ENCODE measurements around the gene CFAP77.

CFAP77 gene

DNA sequence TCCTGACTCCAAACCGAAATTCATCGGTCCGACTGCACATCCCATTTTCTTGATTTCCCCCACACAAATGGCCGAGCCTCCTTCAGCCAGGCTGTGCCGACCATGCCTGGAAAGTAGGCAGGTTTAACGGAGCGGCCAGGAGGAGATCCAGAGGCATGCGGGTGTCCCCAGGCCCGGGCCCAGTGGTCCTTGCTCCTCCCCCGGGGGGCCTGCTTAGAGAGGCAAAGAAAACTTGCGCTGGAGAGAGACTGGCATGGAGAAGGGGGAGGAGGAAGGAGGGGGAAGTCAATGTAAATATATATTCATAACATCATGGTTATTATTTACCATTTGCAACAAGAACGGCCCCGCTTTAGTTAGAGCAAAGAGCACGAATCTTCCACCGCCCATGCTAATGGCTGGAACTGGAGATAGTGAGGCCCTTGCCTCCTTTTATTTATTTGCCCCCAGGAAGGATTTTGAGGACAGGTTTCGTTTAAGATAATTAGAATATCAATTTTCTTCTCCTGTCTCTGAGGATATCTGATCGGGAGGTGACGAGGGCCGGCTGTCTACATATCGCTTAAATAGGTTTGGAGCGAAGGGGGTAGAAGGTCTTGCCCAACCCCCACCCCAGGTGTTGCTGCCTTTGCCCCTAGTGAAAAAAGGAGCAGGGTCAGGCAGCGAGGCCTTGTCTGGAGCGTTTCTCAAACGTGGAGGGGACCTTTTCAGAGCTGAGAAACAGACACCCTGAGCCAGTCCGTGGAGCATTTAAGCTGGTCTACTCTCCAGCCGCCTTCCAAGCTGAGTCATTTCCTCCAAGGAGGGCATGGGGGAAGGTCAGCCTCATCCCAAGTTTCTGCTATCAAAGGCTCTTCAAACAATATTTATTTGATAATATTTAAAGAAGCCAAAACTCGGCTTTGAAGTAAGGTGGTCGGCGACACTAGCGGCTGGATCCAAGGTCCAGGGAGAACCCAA, 174.9 kb downstream of the CFAP77 start:
- DNase-seq = no peak

DNA sequence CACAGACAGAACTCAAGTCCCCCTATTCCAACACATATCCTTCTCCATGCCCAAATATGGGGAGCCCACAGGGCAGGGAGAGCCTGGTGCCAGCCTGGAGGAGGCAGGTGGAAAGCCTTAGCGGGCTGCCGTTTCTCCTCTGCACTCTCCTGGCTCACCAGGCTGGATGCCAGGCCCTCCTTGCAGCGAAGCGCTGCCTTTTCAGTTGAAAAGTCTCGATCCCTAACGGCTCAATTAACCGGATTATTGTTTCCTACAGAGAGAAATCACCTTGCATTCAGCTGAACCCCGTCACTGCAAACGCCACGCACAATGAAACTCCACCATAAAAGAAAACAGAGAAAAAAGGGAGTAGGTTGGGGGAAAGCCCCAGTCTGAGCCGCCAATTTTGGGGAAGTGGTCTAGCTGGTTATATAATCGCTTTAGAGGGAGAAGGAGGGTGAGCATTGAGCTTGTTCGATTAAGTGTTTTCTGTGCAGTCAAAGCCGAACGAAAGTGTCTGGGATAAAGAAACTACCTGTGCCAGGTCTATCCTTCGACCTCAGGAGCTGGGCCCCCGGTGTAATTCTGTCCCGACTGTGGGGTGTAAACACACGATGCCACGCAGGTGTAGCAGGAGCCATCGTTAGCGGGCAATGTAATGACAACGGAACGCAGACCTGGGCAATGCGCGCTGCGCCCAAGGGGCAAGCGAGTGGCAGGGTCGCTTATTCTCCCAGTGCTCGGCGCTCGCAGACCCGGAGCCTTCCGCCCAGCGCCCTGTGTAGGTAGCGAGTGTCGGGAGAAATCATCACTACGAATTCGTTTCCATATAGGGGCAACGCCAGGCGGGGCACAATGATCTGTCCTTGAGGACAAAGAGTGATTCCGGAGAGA, 176.2 kb downstream of the CFAP77 start:
- no peak for DNase-seq

DNA sequence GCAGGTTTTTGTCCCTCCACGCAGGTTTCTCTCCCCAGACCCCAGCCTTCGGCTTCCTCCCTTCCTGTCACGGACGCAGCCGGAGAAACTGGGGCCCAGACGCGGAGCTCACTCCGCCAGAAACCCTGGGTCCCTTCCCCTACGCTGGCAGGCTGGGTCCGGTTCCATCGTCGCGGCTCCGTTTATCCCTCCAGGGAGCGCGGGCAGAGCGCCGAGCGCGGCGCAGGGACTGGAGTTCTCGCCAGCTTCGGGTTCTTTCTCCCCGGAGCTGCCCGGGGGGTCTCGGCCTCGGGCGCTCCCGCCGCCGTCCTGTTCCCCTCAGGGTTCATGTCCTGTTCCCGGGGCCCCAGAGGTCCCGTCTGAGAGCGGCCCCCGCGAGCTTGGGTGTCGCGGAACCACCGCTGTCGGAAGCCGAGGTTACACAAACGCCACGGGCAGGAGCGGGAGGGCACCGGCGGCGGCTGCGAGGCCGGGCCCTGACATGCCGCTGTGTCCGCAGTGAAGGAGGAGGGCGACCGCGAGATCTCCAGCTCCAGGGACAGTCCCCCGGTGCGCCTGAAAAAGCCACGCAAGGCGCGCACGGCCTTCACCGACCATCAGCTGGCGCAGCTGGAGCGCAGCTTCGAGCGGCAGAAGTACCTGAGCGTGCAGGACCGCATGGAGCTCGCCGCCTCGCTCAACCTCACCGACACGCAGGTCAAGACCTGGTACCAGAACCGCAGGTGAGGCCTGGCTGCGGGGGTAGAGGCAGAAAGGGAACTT, 177.0 kb downstream of the CFAP77 start:
- DNase-seq = no peak

DNA sequence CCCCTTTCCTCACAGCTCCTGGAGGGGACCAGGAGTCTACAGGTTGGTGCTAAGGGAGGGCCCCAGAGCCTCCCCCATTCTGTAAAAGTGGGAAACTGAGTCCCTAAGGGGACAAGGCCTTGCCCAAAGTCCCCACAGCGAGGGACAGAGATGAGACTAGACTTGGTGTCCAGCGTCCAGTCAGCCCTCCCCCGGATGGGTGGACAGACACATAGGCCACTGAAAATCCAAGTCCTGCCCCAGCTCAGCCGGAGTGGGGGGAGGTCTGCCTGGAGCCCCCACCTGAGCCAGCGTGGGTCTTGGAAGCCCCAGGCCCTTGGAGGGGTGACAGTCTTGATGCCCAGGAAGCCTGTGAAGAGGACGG, 177.6 kb downstream of the CFAP77 start:
- no peak for DNase-seq

DNA sequence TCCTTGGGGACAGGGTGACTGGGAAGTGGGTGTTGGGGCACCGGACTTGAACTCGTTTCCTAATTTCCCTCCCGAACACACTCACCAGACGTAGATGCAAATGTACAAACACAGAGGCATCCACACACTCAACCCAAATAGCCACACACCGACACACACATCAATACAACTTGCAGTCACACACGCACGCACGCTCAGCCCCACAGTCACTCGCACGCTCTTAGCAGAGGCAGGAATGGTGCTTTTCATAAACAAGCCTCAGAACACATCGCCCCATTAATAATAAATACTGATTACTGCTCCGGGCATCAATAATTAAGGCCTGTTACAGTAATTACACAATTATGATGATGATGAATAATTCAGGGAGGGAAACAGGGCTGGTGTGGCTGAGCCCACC, 178.1 kb downstream of the CFAP77 start:
- no peak for DNase-seq

DNA sequence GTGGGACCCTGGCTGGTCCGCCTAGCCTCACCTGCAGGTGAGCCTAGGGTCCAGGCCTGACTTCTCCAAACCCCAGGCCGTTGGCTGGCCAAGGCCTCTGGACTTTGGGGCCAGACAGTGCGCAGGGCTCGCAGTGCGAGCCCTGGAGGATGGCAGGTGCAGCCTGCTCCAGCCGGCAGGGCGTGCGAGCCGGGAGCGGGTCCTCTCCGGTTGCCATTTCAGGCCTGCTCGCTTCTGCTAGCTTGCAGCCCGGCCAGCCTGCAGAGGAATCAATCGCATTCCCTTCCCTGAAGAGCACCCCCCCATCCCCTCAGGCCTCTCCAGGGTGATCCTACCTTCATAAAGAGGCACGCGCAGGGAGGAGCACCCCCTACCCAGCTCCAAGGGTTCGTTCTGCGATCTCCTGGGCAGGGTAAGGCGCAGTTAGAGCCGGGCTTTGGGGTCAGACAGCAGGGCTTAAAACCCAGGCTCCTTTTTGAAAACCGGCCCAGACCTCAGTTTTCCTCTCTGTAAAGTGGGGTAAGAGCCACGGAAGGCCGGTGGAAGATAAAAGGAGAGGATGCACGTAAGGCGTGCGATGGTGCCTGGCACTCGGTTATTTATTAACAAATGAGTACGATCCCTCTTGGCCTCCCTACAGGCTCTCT, 178.6 kb downstream of the CFAP77 start:
- DNase-seq = no peak

DNA sequence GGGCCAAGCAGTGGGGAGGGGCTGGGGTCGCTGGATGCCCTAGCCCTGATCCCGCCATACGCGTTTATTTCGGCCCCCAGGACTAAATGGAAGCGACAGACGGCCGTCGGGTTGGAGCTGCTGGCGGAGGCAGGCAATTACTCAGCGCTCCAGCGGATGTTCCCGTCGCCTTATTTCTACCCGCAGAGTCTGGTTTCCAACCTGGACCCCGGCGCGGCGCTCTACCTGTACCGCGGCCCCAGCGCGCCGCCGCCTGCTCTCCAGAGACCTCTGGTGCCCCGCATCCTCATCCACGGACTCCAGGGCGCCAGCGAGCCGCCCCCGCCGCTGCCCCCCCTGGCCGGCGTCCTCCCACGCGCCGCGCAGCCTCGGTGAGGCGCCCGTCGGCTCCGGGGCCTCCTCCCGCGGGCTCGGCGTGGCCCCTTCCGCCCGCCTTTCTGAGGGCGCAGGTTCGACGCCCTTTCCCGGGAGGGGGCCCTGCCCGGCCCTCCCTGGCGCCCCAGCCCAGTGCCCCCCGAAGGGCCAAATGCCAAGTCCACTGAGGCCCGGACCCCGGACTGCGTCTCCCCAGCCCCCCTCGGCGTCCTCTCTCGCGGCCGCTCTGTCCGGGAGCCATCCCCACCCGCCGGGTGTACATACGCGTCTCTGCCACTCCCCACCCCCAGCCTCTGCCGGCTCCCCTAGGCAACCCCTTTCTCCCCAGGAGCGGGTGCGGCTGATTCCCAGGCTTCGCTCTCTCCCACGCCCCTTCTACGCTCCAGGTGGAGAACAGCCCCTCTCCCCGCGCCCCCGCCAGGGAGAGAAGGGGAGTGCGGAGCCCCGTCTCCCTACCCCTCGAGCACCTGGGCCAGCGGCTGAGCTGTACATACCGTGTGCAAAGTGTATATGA, 179.4 kb downstream of the CFAP77 start:
- DNase-seq = no peak

DNA sequence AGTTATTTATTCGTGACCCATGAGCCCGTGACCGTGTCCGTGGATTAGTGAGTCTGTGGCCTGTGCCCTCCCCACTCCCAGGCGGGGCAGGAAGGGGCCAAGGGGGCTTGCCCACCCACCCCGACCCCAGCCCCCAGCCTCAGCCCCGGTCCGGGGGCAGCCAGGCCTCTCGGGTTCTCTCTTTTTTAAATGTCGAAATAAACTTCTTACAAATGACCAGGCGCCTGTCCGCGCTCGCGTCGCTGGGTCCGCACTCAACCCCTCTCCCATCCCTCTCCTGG, 180.0 kb downstream of the CFAP77 start:
- no peak for DNase-seq

DNA sequence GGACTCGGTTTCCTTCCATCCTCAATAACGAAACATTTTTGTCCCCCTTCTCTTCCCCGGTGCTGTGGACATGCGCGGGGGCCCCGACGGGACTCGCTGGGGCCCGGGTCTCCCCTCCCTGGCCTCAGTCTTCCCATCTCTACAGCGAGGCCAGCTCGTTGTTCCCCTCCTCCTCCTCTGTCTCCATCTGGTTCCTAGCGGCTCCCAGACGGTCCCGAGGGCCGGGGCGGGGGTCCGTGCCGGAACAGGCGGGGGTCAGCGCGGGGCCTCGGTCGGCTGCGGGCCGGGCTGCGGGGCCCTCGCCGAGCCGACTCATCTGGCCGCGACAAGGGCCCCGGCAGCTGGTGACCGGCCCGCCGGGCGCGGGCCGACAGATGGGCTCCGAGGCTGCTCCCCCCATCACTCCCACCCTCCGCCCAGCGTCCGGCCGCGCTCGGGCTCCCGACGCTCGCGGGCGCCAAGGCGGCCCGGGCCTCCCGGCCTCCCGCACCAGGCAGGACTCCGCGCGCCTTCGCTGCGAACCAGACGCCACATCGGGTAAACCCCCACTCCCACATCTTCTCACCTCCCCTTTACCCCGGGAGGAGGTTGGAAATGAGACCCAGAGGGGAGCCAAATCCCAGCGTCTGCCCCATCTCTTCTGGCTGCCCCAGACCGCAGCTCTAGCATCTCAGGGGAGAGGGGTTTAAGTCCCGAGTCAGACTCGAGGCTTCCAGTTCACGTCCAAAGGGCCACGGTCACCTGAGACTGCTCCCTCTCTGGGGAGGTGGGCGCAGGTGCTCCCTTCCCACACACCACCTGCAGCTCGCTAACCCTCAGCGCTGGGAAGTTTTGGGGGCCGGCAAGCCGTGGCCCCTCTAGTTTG, 180.5 kb downstream of the CFAP77 start:
- no peak for DNase-seq

DNA sequence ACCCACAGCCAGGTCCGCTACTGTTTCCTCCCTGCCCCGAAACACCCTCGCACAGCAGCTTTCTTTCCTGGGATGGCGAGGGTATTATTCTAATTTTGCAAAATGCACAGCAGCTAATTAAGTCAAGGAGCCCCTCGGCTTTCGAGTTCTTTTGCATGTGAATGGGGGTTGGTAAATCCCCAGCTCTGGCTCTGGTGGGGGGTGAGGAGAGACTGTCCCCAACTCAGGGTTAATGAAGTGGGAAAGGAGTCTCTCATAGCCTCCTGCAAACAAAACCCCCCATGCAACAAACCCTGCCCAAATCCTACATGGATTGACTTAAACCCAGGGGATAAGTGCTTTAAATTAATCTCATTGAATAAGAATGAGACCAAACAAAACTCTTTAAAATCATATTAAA, 181.2 kb downstream of the CFAP77 start:
- no peak for DNase-seq

DNA sequence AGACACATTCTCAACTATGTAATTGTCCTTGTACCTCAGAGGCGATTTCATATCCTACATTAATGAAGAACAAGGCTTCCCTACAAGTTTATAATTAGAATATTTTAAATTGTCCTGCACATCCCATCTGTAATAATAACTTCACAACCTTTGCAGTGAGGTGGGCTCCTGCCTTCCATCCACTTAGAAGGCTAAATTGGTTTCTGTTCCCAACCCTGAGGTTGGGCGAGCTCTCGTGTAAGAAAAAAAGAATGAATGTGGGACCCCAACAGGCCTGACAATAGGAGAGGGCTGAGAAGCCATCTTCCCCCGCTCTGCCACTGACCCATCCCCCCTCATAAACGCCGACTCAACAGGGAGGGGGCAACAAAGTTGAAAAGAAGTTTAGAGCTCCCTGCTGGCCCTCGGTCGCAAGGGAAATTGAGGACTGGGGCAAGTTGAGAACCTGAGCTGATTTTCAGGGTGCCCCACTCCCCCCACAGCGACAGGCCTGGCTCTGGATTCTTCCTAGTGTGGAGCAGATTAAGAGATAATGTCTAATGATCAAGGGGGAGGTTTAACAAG, 181.8 kb downstream of the CFAP77 start:
- no peak for DNase-seq

DNA sequence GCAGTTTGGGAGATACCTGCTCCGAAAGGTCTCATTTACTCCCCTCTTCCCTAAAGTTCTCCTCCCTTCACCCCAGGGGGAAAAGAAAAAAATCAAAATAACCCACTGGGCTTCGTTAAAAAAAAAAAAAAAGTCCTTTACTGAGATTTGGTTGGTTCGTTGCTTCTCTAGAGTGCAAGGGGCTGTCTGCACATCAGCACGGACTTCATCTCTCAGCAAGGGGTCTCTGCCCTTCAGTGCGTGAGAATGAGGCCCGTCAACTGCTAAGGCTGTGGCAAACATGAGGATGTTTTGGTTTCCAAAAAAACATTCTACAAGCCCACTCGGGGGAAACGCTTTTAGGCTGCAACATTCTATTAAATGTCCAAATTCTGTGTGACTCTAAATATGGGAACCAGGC, 182.4 kb downstream of the CFAP77 start:
- DNase-seq = no peak

DNA sequence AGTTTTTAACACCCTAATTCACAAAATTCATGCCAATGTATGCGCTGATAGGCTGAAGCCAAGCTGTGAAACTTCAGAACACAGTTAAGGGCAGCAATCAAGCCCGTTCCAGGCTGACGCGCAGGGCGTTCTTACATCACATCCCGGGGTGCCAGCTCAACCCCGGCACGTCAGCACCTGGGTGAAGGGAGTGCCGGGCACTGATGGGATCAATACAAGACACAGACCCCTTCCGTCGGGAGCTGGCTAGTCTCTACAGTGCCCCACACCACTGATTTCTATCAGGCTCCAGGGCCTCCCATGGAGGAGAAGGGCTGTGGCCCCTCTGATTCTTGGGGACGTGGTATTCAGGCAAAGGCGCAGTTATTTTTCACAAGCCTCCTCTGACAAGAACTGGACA, 184.4 kb downstream of the CFAP77 start:
- DNase-seq = no peak

DNA sequence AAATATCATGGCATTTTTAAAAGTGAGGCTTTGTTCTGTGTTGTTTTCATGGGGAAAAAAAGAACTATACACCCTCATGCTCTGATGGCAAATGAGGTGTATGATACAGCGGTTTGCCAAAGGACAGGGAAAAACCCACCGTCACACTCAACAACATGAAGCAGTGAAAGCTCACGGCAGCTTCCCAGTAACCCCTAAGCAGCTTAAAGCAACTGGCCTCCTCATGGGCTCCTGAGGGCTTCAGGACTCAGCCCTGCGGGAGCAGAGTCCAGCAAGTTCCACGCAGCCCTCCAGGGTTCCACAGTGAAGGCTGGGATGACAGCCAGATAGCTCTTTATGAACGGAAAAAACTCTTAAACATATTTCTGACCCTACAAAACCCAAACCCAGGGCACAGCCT, 185.3 kb downstream of the CFAP77 start:
- no peak for DNase-seq

DNA sequence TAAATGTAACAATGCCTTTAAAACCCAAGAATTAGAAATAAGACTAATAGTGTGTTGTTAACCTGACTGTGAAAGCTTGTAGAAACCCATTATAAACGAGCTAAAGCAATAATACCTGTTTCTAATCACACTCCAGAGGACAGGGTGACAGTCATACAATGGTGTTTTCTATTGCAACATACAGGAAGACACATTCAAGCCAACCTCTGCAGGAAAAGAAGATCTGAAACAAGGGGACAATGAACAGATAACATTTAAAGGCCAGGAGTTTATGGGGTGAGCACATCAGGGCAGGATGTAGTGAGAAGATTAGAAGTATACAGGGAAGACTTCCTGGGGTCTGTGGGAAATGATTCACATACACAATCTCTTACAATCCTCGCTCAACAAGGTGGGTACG, 186.2 kb downstream of the CFAP77 start:
- DNase-seq = no peak

DNA sequence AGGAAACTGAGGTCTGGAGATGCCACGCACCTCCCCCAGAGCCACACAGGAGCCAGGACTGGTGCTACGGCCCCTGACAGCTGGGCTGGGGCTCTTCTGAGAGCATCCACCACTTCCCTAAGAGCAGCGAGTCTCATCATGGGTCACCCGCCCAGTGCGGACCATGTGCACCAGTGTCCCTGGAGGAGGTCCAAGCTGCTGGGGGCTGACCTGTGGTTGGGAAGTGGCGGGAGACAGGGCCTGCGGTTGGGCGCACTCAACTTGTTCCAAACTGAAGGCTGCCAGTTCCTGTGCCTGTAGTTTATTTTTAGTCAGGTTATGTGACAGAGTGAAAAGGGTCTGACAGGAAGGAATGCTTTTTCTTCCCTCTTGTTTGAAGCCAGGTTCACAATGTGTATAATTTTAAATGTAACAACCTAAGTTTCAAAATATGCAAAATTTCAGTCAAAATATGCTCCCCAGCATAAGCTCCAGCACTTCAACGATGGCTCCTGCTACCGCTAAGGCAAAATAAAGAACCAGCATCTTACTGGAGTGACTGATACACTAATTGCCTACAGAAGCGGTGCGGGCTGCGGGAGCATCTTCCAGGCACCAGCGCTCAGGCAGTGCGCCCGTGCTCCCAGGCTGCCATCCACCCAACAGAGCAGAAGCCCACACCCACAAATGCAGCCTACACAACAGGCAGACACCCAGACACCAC, 187.2 kb downstream of the CFAP77 start:
- no peak for DNase-seq

DNA sequence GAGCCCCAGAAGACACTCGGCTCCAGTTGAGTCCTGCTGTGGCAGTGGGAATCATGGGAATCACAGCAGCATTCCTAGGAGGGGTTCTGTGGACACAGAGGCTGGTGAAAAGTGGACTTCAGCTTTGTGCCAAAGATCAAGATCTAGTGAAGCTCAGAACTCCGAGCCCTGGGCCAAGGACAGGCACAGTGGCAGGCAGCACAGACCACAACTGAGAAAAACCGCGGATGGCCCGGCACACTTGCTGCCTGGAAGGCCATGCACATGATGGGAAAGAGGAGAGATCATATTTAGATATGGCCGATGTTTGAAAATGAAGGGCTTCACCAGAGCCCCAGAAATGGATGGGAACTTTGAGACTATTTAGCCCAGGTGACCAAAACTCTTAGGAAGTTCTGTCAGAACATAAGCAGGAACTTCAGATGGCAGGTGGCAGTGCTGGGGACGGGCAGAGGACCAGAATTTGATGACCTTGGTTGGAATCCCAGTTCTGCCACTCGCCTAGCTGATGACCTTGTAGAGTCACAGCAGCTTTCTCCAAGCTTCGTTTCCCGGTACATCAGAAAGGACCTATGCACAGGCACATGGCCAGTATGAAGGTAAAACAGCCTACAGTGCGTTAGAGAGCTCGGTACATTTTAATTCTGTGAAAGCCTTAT, 190.4 kb downstream of the CFAP77 start:
- no peak for DNase-seq

DNA sequence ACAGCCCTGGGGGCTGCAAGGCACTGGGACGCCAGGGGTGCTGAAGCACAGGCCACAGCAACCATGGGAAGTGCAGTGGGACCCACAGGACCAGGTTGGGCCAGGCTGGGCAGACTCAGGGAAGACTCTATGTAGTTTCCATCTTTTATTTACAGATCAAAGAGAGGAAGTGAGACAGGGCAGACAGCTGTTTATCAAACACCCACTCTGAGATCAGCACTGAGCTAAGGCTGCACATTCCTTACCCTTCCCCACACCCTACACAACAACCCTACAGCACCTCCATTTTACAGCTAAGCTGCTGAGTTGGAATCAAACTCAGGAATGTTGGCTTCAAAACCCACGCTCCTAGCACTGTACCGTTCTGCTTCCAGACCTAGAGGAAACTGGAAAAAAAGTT, 192.2 kb downstream of the CFAP77 start:
- no peak for DNase-seq

DNA sequence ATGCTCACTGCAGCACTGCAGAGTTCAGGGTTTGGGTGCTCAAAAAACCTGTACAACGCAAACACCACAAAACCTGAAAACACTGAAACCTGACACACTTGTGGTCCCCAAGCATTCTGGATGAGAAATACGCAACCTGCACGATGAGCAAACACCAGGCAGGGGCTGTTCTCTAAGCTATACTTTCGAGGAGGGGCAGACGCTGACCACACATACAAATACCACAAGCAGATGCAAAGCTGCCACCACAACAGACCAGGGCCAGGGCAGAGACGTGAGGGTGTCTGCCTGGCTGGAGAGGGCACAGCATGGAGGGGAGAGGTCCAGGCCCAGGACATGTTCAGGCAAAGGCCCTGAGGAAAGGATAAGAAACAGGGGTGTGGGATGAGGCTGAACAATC, 195.4 kb downstream of the CFAP77 start:
- no peak for DNase-seq
